H9 (cell line): ENCODE results near the gene UBE2L6. TPM values are rescaled to one million over a fixed set of nuclear protein-coding genes. Genes with fewer than 3 reads are reported as not detected.

Experiments
- DNase-seq: peaks from one replicate; pipeline ENCODE4 v3.0.0-alpha.2; 2017
- H2AFZ ChIP-seq: one replicate; pipeline ENCODE4 v1.6.1; 2013; ENCODE audit warnings: mild to moderate bottlenecking, low read length, control low read depth, moderate library complexity
- H2AK5ac ChIP-seq: 2 replicates; pipeline ENCODE4 v1.6.1; 2013; ENCODE audit warnings: low read length, control low read depth, mixed read lengths; ENCODE audit not compliant: insufficient read length
- H2BK120ac ChIP-seq: one replicate; pipeline ENCODE4 v1.6.1; 2013; ENCODE audit warnings: low read depth, mild to moderate bottlenecking, low read length, control low read depth, inconsistent platforms; ENCODE audit not compliant: poor library complexity, severe bottlenecking
- H2BK12ac ChIP-seq: 2 replicates; pipeline ENCODE4 v1.6.1; 2013; ENCODE audit warnings: low read length, control low read depth, mixed read lengths, low read depth; ENCODE audit not compliant: insufficient read length
- H2BK15ac ChIP-seq: 2 replicates; pipeline ENCODE4 v1.6.1; 2013; ENCODE audit warnings: low read depth, low read length, control low read depth
- H2BK20ac ChIP-seq: one replicate; pipeline ENCODE4 v1.6.1; 2013; ENCODE audit warnings: low read depth, mild to moderate bottlenecking, low read length, control low read depth, inconsistent platforms; ENCODE audit not compliant: poor library complexity, severe bottlenecking
- H2BK5ac ChIP-seq: 2 replicates; pipeline ENCODE4 v1.6.1; 2013; ENCODE audit warnings: low read length, control low read depth, mixed read lengths; ENCODE audit not compliant: insufficient read length
- H3K14ac ChIP-seq: 2 replicates; pipeline ENCODE4 v1.6.1; 2013; ENCODE audit warnings: low read length, control low read depth; ENCODE audit not compliant: insufficient read depth
- H3K18ac ChIP-seq: 2 replicates; pipeline ENCODE4 v1.6.1; 2013; ENCODE audit warnings: low read depth, mild to moderate bottlenecking, mixed read lengths, low read length, control low read depth; ENCODE audit not compliant: insufficient read length
- H3K23ac ChIP-seq: 2 replicates; pipeline ENCODE4 v1.6.1; 2013; ENCODE audit warnings: low read length, control low read depth, mixed read lengths, low read depth; ENCODE audit not compliant: insufficient read length
- H3K23me2 ChIP-seq: 2 replicates; pipeline ENCODE4 v1.6.1; 2013; ENCODE audit warnings: low read depth, mild to moderate bottlenecking, mixed read lengths, low read length, control low read depth; ENCODE audit not compliant: insufficient read length, poor library complexity, severe bottlenecking
- H3K27ac ChIP-seq: 2 replicates; pipeline ENCODE4 v1.5.1; 2013; ENCODE audit warnings: low read length, control low read depth, mixed read lengths, low read depth; ENCODE audit not compliant: insufficient read length
- H3K27me3 ChIP-seq: 2 replicates; pipeline ENCODE4 v1.6.1; 2013; ENCODE audit warnings: low read length, control low read depth, inconsistent platforms; ENCODE audit not compliant: insufficient read depth
- H3K4ac ChIP-seq: 2 replicates; pipeline ENCODE4 v1.6.1; 2013; ENCODE audit warnings: low read depth, mild to moderate bottlenecking, control low read depth, inconsistent platforms, low read length, moderate library complexity
- H3K4me1 ChIP-seq: 2 replicates; pipeline ENCODE4 v1.6.1; 2013; ENCODE audit warnings: low read length, control low read depth, inconsistent platforms; ENCODE audit not compliant: insufficient read depth
- H3K4me2 ChIP-seq: 2 replicates; pipeline ENCODE4 v1.6.1; 2013; ENCODE audit warnings: low read length, control low read depth, mixed read lengths; ENCODE audit not compliant: insufficient read length, insufficient read depth
- H3K56ac ChIP-seq: 2 replicates; pipeline ENCODE4 v1.6.1; 2013; ENCODE audit warnings: low read depth, mild to moderate bottlenecking, mixed read lengths, low read length, control low read depth; ENCODE audit not compliant: insufficient read length
- H3K79me1 ChIP-seq: 2 replicates; pipeline ENCODE4 v1.6.1; 2013; ENCODE audit warnings: low read depth, mild to moderate bottlenecking, moderate library complexity, low read length, control low read depth, inconsistent platforms; ENCODE audit not compliant: insufficient read depth, poor library complexity, severe bottlenecking
- H3K79me2 ChIP-seq: 2 replicates; pipeline ENCODE4 v1.6.1; 2013; ENCODE audit warnings: low read length, control low read depth, inconsistent platforms; ENCODE audit not compliant: insufficient read depth
- H3K9ac ChIP-seq: 2 replicates; pipeline ENCODE4 v1.6.1; 2013; ENCODE audit warnings: low read length, control low read depth, mixed read lengths; ENCODE audit not compliant: insufficient read length; ENCODE audit errors: extremely low read depth
- H3K9me3 ChIP-seq: one replicate; pipeline ENCODE4 v1.6.1; 2013; ENCODE audit warnings: low read depth, low read length, inconsistent platforms; ENCODE audit not compliant: control insufficient read depth
- H3T11ph ChIP-seq: one replicate; pipeline ENCODE4 v1.6.1; 2013; ENCODE audit warnings: mild to moderate bottlenecking, low read length, control low read depth, inconsistent platforms
- H4K20me1 ChIP-seq: one replicate; pipeline ENCODE4 v1.6.1; 2013; ENCODE audit not compliant: control insufficient read depth, insufficient read length, insufficient read depth
- H4K5ac ChIP-seq: 2 replicates; pipeline ENCODE4 v1.6.1; 2013; ENCODE audit warnings: low read depth, mild to moderate bottlenecking, mixed read lengths, low read length, control low read depth; ENCODE audit not compliant: insufficient read length
- H4K8ac ChIP-seq: replicated peaks from 2 replicates; pipeline ENCODE4 v1.6.1; 2013; ENCODE audit warnings: low read length, control low read depth, mixed read lengths, low read depth; ENCODE audit not compliant: insufficient read length
- H4K91ac ChIP-seq: 2 replicates; pipeline ENCODE4 v1.6.1; 2013; ENCODE audit warnings: low read depth, mild to moderate bottlenecking, moderate library complexity, mixed read lengths, low read length, control low read depth; ENCODE audit not compliant: insufficient read length
- H3K27ac Mint-ChIP-seq, 3 experiments: 2 replicates in 2 of 3; 3 replicates in 1 of 3; pipeline ENCODE4 v1.8.0; 2020 to 2021; ENCODE audit warnings: mixed read lengths in 3 of 3, mild to moderate bottlenecking in 1 of 3, moderate library complexity in 1 of 3
- H3K27me3 Mint-ChIP-seq: 2 replicates; pipeline ENCODE4 v1.8.0; 2021; ENCODE audit warnings: low read depth, mild to moderate bottlenecking, moderate library complexity, mixed read lengths
- H3K36me3 Mint-ChIP-seq, 3 experiments: 2 replicates in 2 of 3; 3 replicates in 1 of 3; pipeline ENCODE4 v1.8.0; 2020 to 2021; ENCODE audit warnings: low read depth in 3 of 3, mixed read lengths in 3 of 3; ENCODE audit not compliant: insufficient read depth in 1 of 3
- H3K4me1 Mint-ChIP-seq, 2 experiments: 2 replicates each; pipeline ENCODE4 v1.8.0; 2020; ENCODE audit warnings: mixed read lengths in 2 of 2
- H3K4me3 Mint-ChIP-seq, 2 experiments: 2 replicates in 1 of 2; 3 replicates in 1 of 2; pipeline ENCODE4 v1.8.0; 2020 to 2021; ENCODE audit warnings: mild to moderate bottlenecking in 2 of 2, mixed read lengths in 2 of 2, moderate library complexity in 1 of 2
- H3K9me3 Mint-ChIP-seq, 2 experiments: 2 replicates in 1 of 2; 3 replicates in 1 of 2; pipeline ENCODE4 v1.8.0; 2020; ENCODE audit warnings: mild to moderate bottlenecking in 2 of 2, mixed read lengths in 2 of 2, moderate library complexity in 1 of 2
- WGBS: extraction: QIAGEN DNeasy Blood & Tissue Kit; methylation state at CpG from one replicate; pipeline ENCODE4 v1.1.7; 2013; ENCODE audit warnings: missing lambda C conversion rate, low lambda C conversion rate, mixed read lengths; ENCODE audit not compliant: insufficient read length; ENCODE audit errors: extremely low coverage; 5-methylcytosine and 5-hydroxymethylcytosine counted together
- total RNA-seq: library from RNA; stranded (reverse); gene quantifications from 2 replicates; pipeline ENCODE4 v1.2.1, GENCODE V29; 2021
- TF ChIP-seq, protein P1 (sequence below): fragments of 200-600 bp; sonication (generic); conservative IDR thresholded peaks from 3 replicates; pipeline ENCODE4 v1.8.0; 2021; ENCODE audit warnings: antibody characterized with exemption, mild to moderate bottlenecking

Gene UBE2L6
- total RNA-seq, 1 experiment from 2014 or later, result 38.9 TPM

GRCh38 chr11:57555393-57555792, 12.1 kb downstream of the UBE2L6 start:
- TF ChIP-seq, protein P1, sequence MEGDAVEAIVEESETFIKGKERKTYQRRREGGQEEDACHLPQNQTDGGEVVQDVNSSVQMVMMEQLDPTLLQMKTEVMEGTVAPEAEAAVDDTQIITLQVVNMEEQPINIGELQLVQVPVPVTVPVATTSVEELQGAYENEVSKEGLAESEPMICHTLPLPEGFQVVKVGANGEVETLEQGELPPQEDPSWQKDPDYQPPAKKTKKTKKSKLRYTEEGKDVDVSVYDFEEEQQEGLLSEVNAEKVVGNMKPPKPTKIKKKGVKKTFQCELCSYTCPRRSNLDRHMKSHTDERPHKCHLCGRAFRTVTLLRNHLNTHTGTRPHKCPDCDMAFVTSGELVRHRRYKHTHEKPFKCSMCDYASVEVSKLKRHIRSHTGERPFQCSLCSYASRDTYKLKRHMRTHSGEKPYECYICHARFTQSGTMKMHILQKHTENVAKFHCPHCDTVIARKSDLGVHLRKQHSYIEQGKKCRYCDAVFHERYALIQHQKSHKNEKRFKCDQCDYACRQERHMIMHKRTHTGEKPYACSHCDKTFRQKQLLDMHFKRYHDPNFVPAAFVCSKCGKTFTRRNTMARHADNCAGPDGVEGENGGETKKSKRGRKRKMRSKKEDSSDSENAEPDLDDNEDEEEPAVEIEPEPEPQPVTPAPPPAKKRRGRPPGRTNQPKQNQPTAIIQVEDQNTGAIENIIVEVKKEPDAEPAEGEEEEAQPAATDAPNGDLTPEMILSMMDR, result no peak
- H4K20me1 ChIP-seq, result no peaks in the 10 kb centered on the region
- H3K27ac ChIP-seq, result no peak overlapping the region
- H3K23me2 ChIP-seq, result no peaks in the 10 kb centered on the region
- H2AK5ac ChIP-seq, result no peak overlapping the region
- H3K4me1 ChIP-seq, result no peaks in the 10 kb centered on the region; the same call in 1 of the 2 replicates
- no peak overlapping the region for H2AFZ ChIP-seq
- H3K79me1 ChIP-seq, result no peaks in the 10 kb centered on the region
- no peak overlapping the region for H3K23ac ChIP-seq
- no peak overlapping the region for H3K4me3 Mint-ChIP-seq
- no peak overlapping the region for H4K5ac ChIP-seq
- H3K56ac ChIP-seq, result no peak overlapping the region
- H3K9me3 Mint-ChIP-seq, result no peaks in the 10 kb centered on the region
- no peak overlapping the region for H3K4ac ChIP-seq
- H3K36me3 Mint-ChIP-seq, result peaks cover 18 to 62% (median 53%) of the 10 kb centered on the region in 3 experiments; a peak in 6 of 7 replicates
- no CpG with 5 or more reads among the region's 2 CpGs for WGBS
- DNase-seq, result no peak
- no peak overlapping the region for H2BK20ac ChIP-seq
- H2BK120ac ChIP-seq, result no peak overlapping the region
- H2BK12ac ChIP-seq, result no peak overlapping the region
- no peak overlapping the region for H4K91ac ChIP-seq
- H3K27me3 ChIP-seq, result no peaks in the 10 kb centered on the region
- H3T11ph ChIP-seq, result no peak overlapping the region
- H3K27me3 Mint-ChIP-seq, result no peaks in the 10 kb centered on the region; the same call in 1 of the 2 replicates
- H3K9me3 ChIP-seq, result no peaks in the 10 kb centered on the region
- H3K9ac ChIP-seq, result no peak overlapping the region
- H2BK5ac ChIP-seq, result no peak overlapping the region
- peaks cover 6 to 13% of the 10 kb centered on the region in 2 experiments; a peak in 1 of 4 replicates for H3K4me1 Mint-ChIP-seq
- no peak overlapping the region for H3K27ac Mint-ChIP-seq
- no peak overlapping the region for H3K14ac ChIP-seq
- H2BK15ac ChIP-seq, result no peak overlapping the region
- no peak overlapping the region for H4K8ac ChIP-seq
- H3K4me2 ChIP-seq, result no peak overlapping the region
- H3K18ac ChIP-seq, result no peak overlapping the region
- no peaks in the 10 kb centered on the region for H3K79me2 ChIP-seq
